Right lobe of liver (tissue), 6 donors: ENCODE results near the gene FLT3. TPM values are rescaled to one million over a fixed set of nuclear protein-coding genes. Genes with fewer than 3 reads are reported as not detected.
"Not testable (repeated sequence)": the region's sequence is repeated elsewhere in the genome, so short reads cannot be mapped to it uniquely, and the experiment has no call there.

Source experiments
- ATAC-seq, 4 donors: fragments of 200-7000 bp; cut with Tn5 transposase; one replicate each; pipeline ENCODE4 v1.9.1; 2020; ENCODE audit warnings: mild to moderate bottlenecking in 4 of 4, moderate library complexity in 4 of 4
- DNase-seq, 3 donors: peaks; one replicate each; pipeline ENCODE4 v3.0.0-alpha.2; 2020
- H3K27ac ChIP-seq, 3 donors: fragments of 200-600 bp; one replicate each; pipeline ENCODE4 v1.8.0; 2022
- H3K27me3 ChIP-seq, 2 donors: fragments of 200-600 bp; one replicate each; pipeline ENCODE4 v1.8.0; 2022
- H3K36me3 ChIP-seq, 4 donors: fragments of 200-600 bp; sonication (generic) in 1 of 4; one replicate each; pipeline versions ENCODE4 v1.5.1 to v1.8.0; 2017 to 2022; ENCODE audit warnings: control low read depth in 1 of 4
- H3K4me1 ChIP-seq, 4 donors: fragments of 200-600 bp; sonication (generic) in 1 of 4; one replicate each; pipeline versions ENCODE4 v1.5.1 to v1.8.0; 2017 to 2022; ENCODE audit warnings: control low read depth in 1 of 4
- H3K4me3 ChIP-seq, 3 donors: fragments of 200-600 bp; one replicate each; pipeline ENCODE4 v1.8.0; 2022
- H3K9me3 ChIP-seq, 4 donors: fragments of 200-600 bp; sonication (generic) in 1 of 4; one replicate each; pipeline versions ENCODE4 v1.5.1 to v1.8.0; 2017 to 2022; ENCODE audit warnings: control low read depth in 1 of 4
- POLR2A ChIP-seq: fragments of 450-650 bp; IDR thresholded peaks from one replicate; pipeline ENCODE4 v1.6.1; 2017; ENCODE audit warnings: antibody characterized with exemption, mild to moderate bottlenecking
- WGBS: methylation state at CpG from one replicate; pipeline ENCODE4 v1.1.6; 2018; ENCODE audit warnings: low coverage, low lambda C conversion rate; ENCODE audit not compliant: insufficient coverage; ENCODE audit errors: missing lambda C conversion rate; 5-methylcytosine and 5-hydroxymethylcytosine counted together
- intact Hi-C, 2 donors: fragments of 100-400 bp; cut with DNase I; formaldehyde crosslinking; loops; one replicate each; pipeline versions ENCODE4 v1.11.2 to v1.14.1; 2022
- total RNA-seq, 6 experiments: library from RNA; depleted of rRNA in 2 of 6; stranded (reverse); fragments of >200 nt in 2 of 6; fragmentation: NEBNext Ultra II Directional in 3 of 6; extraction: Animal tissue kit (Norgen Biotek cat#: 25700) in 3 of 6; gene quantifications; one replicate each; pipeline versions ENCODE4 v1.1.0 to v1.2.4, GENCODE V29; 2016 to 2023
- TF ChIP-seq, protein P1 (sequence below), 4 donors: fragments of 200-600 bp in 3 of 4; fragments of 450-650 bp in 1 of 4; IDR thresholded peaks; one replicate each; pipeline versions ENCODE4 v1.5.1 to v1.8.0; 2016 to 2022; ENCODE audit warnings: antibody characterized with exemption in 4 of 4, mild to moderate bottlenecking in 2 of 4
- donor health status: DM: no; HTN: yes; CAD: no.
- donor health status: DM: no; HTN: no; CAD: no.
- donor health status: DM: no; HTN: no; CAD: no.
- donor health status: DM: no; HTN: yes; CAD: no.
- donor health status: DM: no; HTN: yes; CAD: no.

FLT3 gene
- total RNA-seq, 6 experiments from 2014 or later: 0.04 to 0.74 (median 0.24) TPM

DNA sequence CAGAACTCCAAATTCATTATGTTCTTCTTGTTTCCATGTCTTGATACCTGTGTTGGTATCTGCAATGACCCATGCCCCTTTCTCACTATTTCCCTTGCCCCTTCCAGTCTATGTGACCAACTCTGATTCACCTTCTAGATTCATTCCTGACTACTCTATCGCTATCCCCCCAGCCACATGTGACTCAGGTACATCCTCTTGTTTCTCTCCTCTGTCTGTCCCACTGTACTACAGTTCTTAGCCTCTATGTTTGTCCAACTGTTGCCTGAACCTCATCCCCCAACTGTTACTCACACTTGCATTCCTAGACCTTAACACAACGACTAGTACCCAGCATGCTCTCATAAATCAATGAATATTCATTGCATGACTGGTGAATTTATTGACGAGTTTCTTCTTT, 10.0 kb upstream of the FLT3 start:
- intact Hi-C loops: no loop called here
- TF ChIP-seq POLR2A: no peak
- TF ChIP-seq, protein P1, sequence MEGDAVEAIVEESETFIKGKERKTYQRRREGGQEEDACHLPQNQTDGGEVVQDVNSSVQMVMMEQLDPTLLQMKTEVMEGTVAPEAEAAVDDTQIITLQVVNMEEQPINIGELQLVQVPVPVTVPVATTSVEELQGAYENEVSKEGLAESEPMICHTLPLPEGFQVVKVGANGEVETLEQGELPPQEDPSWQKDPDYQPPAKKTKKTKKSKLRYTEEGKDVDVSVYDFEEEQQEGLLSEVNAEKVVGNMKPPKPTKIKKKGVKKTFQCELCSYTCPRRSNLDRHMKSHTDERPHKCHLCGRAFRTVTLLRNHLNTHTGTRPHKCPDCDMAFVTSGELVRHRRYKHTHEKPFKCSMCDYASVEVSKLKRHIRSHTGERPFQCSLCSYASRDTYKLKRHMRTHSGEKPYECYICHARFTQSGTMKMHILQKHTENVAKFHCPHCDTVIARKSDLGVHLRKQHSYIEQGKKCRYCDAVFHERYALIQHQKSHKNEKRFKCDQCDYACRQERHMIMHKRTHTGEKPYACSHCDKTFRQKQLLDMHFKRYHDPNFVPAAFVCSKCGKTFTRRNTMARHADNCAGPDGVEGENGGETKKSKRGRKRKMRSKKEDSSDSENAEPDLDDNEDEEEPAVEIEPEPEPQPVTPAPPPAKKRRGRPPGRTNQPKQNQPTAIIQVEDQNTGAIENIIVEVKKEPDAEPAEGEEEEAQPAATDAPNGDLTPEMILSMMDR (IDR thresholded peaks at IDR 0.05): no peak
- H3K27ac ChIP-seq: no peak overlapping the region
- no peak for DNase-seq
- H3K4me1 ChIP-seq: no peaks in the 10 kb centered on the region
- ATAC-seq: no peak
- no peaks in the 10 kb centered on the region for H3K36me3 ChIP-seq
- H3K27me3 ChIP-seq: no peaks in the 10 kb centered on the region
- H3K4me3 ChIP-seq: no peak overlapping the region
- no peaks in the 10 kb centered on the region for H3K9me3 ChIP-seq
- WGBS: 58% methylated on average over 3 of the region's 3 CpGs

- ATAC-seq (no peak), DNase-seq (no peak)
- Histone ChIP-seq H3K36me3 (no peaks in the 10 kb centered on the region), H3K9me3 (no peaks in the 10 kb centered on the region), H3K27ac (no peak overlapping the region), H3K4me1 (no peaks in the 10 kb centered on the region), H3K4me3 (no peak overlapping the region), H3K27me3 (no peaks in the 10 kb centered on the region)
- TF ChIP-seq, protein P1 (IDR thresholded peaks at IDR 0.05): no peak
- no peak for TF ChIP-seq POLR2A
- intact Hi-C loops: no loop called here
- 40% methylated on average over 1 of the region's 1 CpG for WGBS
Measured at GRCh38 chr13:28106976-28107375, 6.6 kb upstream of the FLT3 start.

- H3K4me3 ChIP-seq, H3K4me1 ChIP-seq, H3K27ac ChIP-seq, intact Hi-C loops, DNase-seq, ATAC-seq, H3K9me3 ChIP-seq, H3K36me3 ChIP-seq: not testable (repeated sequence)
- WGBS: 50% methylated on average over 4 of the region's 4 CpGs
- peaks cover 3 to 26% of the 10 kb centered on the region in 2 donors for H3K27me3 ChIP-seq
Measured at GRCh38 chr13:28101886-28102285, 1.5 kb upstream of the FLT3 start.

DNA sequence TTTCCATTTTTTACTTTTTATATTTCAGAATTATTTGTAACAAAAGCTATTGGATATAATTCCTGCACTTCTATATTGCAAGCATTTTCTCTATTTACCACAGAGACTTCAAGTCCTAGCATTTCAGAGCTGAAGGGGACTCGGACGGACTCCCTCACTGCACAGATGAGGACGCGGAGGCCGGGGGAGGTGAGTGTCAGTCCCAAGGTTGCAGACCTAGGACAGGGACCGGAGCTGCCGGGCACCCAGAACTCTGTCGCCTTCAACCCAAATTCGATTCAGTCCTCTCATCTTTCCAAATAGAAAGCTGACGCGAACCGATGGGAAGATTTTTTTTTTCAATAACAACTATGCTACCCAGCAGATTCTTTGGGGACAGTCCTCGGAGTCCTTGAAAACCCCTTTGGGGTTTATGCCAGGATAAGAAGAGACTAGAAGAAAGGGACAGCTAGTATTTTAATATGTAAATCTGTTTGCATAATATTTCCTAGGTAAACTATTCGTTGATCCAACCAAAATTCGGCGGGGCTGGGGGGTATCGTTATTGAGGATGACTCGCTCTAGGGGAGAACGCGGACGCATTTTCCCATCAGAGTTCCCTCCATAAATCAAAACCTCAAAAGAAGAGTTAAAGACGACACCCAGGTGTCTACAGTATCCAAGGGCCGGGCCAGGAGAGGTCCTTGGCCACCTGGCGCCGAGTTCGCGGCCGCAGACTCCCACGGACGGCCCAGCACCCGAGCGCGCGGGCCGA, 803 bp downstream of the FLT3 start:
- Histone ChIP-seq H3K27me3 (peaks cover 3 to 26% of the 10 kb centered on the region in 2 donors), H3K4me1 (peaks cover 0 to 10% (median 0%) of the 10 kb centered on the region in 4 donors), H3K4me3 (peak overlapping the region in 2 of 3 donors; percentile 9 to 35), H3K9me3 (no peaks in the 10 kb centered on the region), H3K36me3 (no peaks in the 10 kb centered on the region), H3K27ac (no peak overlapping the region)
- no peak for DNase-seq
- no peak for TF ChIP-seq POLR2A
- TF ChIP-seq, protein P1 (IDR thresholded peaks at IDR 0.05): no peak
- intact Hi-C loops: no loop called here
- 8% methylated on average over 34 of the region's 35 CpGs for WGBS
- ATAC-seq: no peak

GRCh38 chr13:28097503-28097902, 2.9 kb downstream of the FLT3 start:
- Histone ChIP-seq H3K36me3 (no peaks in the 10 kb centered on the region), H3K27ac (no peak overlapping the region), H3K9me3 (no peaks in the 10 kb centered on the region), H3K4me1 (peaks cover 0 to 10% (median 0%) of the 10 kb centered on the region in 4 donors), H3K27me3 (peaks cover 3 to 26% of the 10 kb centered on the region in 2 donors), H3K4me3 (no peak overlapping the region)
- no peak for ATAC-seq
- DNase-seq: no peak
- WGBS: 35% methylated on average over 3 of the region's 3 CpGs
- no peak for TF ChIP-seq POLR2A
- TF ChIP-seq, protein P1 (IDR thresholded peaks at IDR 0.05): no peak
- intact Hi-C loops: no loop called here
